ENCODE data around the gene WDR13.

- TF ChIP-seq SP1 (IDR thresholded peaks at IDR 0.05) (no peak), TAF1 (conservative IDR thresholded peaks at IDR 0.05) (no peak), MAX (IDR thresholded peaks at IDR 0.05) (no peak), CTCF (IDR thresholded peaks at IDR 0.05; ENCODE audit: low read depth, low read length, missing input control) (no peak), REST (IDR thresholded peaks at IDR 0.05) (no peak), EGR1 (IDR thresholded peaks at IDR 0.05; ENCODE audit: low read depth in 2 of 2) (no peak)
These were observed 39.5 kb downstream of the WDR13 start for GRCh38 chrX:48636776-48637175.

Data from liver (tissue), 3 donors.